Daoy (cell line): ENCODE data around the gene SPRR2D. TPM values are rescaled to one million over a fixed set of nuclear protein-coding genes. Genes with fewer than 3 reads are reported as not detected.
A peak's percentile ranks its signal among the peaks of the same experiment; 100 is the strongest.
"Not testable (repeated sequence)": the region's sequence is repeated elsewhere in the genome, so short reads cannot be mapped to it uniquely, and the experiment has no call there.

Source experiments
- DNase-seq: peaks from one replicate; pipeline ENCODE4 v3.0.0-alpha.2; 2015; ENCODE audit warnings: low read depth
- total RNA-seq: library from RNA; depleted of rRNA; stranded (reverse); fragments of >200 nt; shearing (Covaris generic); gene quantifications from 2 replicates; pipeline ENCODE4 v1.2.3, GENCODE V29; 2014; rRNA removed

Gene SPRR2D
- total RNA-seq, 1 experiment from 2014 or later = not detected

DNA sequence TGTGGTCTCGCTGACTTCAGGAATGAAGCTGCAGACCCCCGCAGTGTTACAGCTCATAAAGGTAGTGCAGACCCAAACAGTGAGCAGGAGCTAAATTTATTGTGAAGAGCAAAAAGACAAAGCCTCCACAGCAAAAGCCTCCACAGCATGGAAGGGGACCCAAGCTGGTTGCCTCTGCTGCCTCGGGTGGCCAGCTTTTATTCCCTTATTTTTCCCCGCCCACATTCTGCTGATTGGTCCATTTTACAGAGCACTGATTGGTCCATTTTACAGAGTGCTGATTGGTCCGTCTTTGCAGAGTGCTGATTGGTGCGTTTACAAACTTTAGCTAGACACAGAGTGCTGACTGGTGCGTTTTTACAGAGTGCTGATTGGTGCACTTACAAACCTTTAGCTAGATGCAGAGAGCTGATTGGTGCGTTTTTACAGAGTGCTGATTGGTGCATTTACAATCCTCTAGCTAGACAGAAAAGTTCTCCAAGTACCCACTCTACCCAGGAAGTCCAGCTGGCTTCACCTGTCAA lies 29.6 kb downstream of the SPRR2D start:
- not testable (repeated sequence) for DNase-seq

DNA sequence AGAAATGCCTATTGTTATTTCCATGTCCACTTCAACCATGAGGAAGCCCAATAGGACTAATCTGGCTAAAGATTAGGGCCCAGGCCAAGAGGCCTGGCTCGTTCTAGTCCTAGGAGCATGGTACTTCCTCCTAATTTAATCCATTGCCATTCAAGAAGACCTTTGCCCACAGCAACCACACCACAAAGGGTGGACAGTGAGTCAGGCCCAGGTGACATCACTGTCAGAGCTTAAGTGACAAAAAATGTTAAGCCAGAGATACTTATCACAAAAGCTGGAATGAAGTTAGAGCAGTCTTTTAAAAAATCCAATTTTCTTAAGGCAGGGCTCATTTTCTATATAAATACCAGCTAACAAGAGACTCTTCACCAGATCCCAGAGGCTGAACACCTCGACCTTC lies 39.5 kb downstream of the SPRR2D start, which contains the start of gene SPRR3:
Gene SPRR3 (plus strand): TSS at position 368 of the 400 bp plus-strand sequence. CDS start 1,272 bp downstream, outside the sequence.
- DNase-seq = no peak

DNA sequence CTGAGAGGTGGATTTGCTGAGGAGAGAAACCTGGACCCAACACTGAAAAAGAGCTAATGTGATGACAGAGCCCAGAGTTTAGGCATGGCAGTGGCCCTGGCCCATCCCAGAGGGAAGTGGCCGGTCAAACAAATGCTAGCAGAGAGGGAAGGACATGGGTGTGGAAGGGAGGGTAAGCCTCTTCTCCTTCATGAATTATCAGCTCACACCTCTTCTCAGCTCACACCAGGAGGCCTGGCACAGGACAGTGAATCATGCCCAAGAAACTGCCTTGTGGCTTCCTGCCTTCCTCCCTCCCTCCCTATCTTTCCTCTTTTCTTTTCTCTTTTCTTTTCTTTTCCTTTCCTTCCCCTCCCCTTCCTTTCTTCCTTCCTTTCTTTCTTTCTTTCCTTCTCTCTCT lies 40.6 kb downstream of the SPRR2D start:
- DNase-seq = peak; percentile 36

DNA sequence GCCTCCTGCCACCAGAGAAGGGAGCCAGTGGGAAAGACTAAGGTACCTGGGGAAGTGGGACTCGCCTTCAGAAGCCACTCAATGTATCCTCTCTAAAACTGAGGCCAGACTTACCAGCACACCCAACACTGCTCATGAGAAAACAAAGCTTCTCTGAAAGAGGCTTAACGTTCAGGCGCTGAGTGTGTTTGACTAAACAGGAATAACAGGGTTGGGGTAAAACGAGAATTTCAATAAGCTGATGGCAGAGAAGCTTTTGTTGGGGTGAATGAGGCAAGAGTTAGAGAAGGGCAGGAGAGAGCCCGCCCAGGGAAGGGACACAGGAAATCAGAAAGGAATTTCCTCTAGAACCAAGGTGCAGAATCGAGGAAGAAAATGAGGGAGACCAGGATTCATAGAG lies 41.1 kb downstream of the SPRR2D start:
- DNase-seq = no peak

DNA sequence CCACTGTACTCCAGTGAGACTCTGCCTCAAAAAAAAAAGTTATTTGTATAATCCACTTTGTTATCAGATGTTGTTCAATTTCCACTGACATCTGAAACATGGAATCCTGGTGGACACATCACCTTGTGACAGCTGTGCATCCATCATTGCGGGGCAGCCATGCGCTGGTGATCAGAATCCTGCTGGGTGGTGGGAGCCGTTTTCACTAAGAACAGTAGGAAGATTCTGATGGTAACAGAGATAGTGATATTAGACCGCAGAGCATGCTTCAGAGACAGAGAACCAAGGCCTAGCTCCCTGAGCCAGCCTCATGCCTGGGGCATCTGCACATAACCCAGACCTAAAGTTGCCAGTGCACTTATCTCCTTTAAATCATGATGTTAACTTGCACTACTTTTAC lies 42.4 kb downstream of the SPRR2D start:
- no peak for DNase-seq

DNA sequence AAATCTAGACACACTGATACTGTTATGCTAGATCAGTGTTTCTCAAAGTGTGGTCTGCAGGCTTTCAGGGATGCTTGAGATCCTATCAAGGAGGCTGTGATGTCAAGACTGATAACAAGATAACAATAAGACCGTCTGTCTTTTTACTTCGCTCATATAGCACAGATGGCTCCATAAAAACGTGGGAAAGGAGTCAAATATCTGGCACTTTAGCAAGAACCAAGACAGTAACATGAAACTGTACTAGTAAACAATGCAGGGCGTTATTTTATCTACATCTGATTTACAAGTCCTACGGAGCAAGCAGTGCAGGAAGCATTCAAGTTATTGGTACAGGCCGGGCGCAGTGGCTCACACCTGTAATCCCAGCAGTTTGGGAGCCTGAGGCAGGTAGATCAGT lies 43.0 kb downstream of the SPRR2D start:
- DNase-seq = no peak

DNA sequence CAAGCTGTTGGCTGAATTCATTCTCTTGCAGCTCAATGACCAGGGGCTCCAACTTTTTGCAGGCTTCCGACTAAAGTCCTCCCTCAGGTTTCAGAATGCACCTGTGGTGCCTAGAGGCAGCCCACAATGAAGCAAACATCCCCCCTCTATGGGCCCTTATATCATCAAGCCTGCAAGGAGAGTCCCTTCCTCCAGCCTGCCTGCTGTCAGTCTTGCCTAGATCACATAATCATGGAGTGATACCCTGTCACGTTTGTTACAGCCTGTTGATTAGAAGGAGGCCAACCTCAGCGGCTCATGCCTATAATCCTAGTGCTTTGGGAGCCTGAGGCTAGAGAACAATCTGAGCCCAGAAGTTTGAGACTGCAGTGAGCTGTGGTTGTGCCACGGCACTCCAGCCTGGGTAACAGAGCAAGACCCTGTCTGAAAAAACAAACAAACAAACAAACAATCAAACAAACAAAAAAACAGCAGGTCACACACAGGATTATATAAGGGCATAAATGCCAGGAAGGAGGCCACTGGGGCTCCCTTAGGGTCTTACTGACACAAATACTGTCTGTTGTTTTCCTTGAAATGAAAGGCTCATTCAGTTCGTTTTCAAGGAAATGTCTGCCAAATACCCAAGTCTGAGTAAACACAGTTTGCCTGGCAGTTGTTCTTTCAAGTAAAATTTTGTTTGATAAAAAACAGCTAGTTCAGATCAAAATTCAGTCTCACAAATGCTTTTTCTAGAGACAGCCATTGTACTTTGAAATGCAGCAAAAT lies 44.1 kb downstream of the SPRR2D start:
- DNase-seq = no peak

DNA sequence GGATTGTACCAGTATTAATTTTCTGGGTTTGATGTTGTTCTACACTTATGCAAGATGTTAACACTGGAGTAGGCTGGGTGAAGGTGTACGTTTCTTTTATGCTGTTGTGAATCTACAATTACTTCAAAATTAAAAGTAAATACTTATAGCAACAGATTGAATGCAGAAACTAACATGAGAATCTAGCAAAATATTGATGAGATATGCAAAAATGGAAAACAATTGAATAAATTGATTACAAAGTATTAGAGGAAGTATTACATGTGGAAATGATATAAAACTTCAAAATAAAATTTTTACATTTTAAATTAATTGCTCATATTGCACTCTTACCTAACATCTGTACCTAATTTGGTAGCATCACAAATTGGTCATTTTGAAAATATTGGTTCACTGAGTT lies 45.1 kb downstream of the SPRR2D start:
- DNase-seq = no peak

DNA sequence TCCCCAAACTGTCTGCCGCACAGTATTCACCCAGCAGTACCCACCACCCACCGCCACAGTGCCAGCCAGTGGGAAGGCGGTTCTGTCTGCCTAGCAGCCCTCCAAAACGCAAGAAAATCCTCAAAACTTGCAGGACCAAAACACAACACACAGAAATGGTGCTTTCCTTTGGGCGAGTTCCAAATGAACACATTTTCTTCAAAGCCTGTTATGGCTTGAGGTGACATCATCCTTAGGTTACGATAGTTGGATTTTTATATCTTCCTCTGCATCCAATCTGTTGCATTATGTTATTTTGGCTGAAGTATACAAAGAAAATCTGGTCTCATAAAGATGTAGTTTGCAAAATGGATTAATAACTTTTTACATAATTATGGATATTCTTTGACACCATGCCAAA lies 47.7 kb downstream of the SPRR2D start:
- DNase-seq = no peak

Other genes with a start within 250 kb of the SPRR2D start
- gene LCE1D, start 244.4 kb downstream of the SPRR2D start, total RNA-seq = not detected in 2 replicates
- not detected in 2 replicates for gene LCE1C, start 234.5 kb downstream of the SPRR2D start, total RNA-seq
- not detected in 2 replicates for gene LCE1B, start 229.1 kb downstream of the SPRR2D start, total RNA-seq
- not detected in 2 replicates for gene LCE1A, start 213.6 kb downstream of the SPRR2D start, total RNA-seq
- gene LCE6A, start 198.3 kb downstream of the SPRR2D start, total RNA-seq = not detected in 2 replicates
- gene LCE7A, start 181.1 kb downstream of the SPRR2D start, total RNA-seq = not detected in 2 replicates
- not detected in 2 replicates for gene SMCP, start 162.8 kb downstream of the SPRR2D start, total RNA-seq
- 0.06 TPM in 1 of 2 replicates, not detected in the other for gene IVL, start 132.6 kb downstream of the SPRR2D start, total RNA-seq
- not detected in 2 replicates for gene SPRR5, start 93.9 kb downstream of the SPRR2D start, total RNA-seq
- not detected in 2 replicates for gene SPRR4, start 70.5 kb downstream of the SPRR2D start, total RNA-seq
- gene SPRR1A, start 57.0 kb downstream of the SPRR2D start, total RNA-seq = not detected in 2 replicates
- not detected in 2 replicates for gene SPRR3, start 39.4 kb downstream of the SPRR2D start, total RNA-seq
- gene SPRR1B, start 9.9 kb downstream of the SPRR2D start, total RNA-seq = not detected in 2 replicates
- gene SPRR2A, start 16.4 kb upstream of the SPRR2D start, total RNA-seq = not detected in 2 replicates
- not detected in 2 replicates for gene SPRR2B, start 30.5 kb upstream of the SPRR2D start, total RNA-seq
- gene SPRR2E, start 53.4 kb upstream of the SPRR2D start, total RNA-seq = not detected in 2 replicates
- gene SPRR2F, start 72.4 kb upstream of the SPRR2D start, total RNA-seq = not detected in 2 replicates
- not detected in 2 replicates for gene SPRR2G, start 109.8 kb upstream of the SPRR2D start, total RNA-seq
- not detected in 2 replicates for gene LELP1, start 162.3 kb upstream of the SPRR2D start, total RNA-seq
- 0.11 TPM in 1 of 2 replicates, not detected in the other for gene PRR9, start 176.5 kb upstream of the SPRR2D start, total RNA-seq
- gene LORICRIN, start 218.6 kb upstream of the SPRR2D start, total RNA-seq = not detected in 2 replicates